Left forelimb (tissue), 1 donor: Measurements from ENCODE around the gene SLC35A2.
A peak's percentile ranks its signal among the peaks of the same experiment; 100 is the strongest.
"Not testable (repeated sequence)": the region's sequence is repeated elsewhere in the genome, so short reads cannot be mapped to it uniquely, and the experiment has no call there.

Source experiments
- DNase-seq: peaks from one replicate; pipeline ENCODE4 v3.0.0-alpha.2; 2018; ENCODE audit warnings: low spot score

The SLC35A2 gene

DNA sequence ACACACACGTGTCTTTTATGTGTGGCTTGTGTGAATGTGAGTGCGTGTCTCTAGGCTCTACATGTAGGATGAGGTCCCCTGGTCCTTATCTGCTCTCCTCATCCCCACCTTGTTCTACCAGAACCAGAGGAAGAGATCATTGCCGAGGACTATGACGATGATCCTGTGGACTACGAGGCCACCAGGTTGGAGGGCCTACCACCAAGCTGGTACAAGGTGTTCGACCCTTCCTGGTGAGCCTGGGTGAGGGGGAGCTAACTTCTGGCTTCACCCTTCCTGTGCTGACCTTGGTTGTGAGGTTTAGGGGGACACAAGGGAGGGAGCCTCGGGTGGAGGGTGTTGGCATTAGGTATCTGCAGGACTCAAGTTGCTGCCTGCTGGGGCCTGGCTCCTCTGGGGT is 10.4 kb downstream of the SLC35A2 start:
- no peak for DNase-seq

DNA sequence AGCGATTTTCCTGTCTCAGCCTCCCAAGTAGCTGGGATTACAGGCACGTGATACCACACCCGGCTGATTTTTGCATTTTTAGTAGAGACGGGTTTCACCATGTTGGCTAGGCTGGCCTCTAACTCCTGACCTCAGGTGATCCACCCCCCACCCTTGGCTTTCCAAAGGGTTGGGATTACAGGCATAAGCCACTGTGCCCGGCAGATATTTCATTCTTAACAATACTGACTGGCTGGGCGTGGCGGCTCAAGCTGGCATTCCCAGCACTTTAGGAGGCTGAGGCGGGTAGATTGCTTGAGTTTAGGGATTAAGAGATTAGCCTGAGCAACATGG is 12.4 kb downstream of the SLC35A2 start:
- no peak for DNase-seq

DNA sequence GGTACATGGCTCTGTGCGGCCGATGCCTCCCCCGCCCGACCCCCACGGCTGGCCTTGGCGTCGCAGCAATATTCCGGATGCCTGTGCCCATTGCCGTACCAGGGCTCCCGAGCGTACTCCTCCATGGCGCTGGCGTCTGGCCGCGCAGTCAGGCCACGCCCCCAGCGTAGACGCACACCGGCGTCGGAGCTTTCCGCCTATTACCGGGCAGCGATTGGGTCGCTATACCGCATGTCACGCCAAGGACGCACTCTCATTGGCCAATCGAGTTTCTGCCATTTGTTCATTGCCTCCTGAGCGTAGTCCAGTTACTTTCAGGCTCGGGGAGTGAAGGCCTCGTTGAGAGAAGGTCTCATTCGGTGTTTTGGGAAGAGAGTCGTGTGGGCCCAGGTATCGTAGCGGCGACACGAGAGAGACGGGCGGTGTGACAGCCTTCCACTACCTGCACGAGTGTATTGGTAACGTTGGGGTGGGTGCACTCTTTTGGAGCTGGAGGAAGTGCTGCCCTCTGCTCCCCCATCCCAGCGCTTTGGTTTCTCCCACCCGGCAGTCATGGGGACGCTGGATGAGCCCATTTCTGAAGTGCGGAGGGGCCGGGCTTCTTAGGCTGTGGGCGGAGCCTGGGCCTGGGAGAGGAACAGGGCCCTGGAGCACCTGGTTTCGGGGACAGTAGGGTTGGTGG is 13.7 kb downstream of the SLC35A2 start, which contains the start of the genes PQBP1 and TIMM17B:
PQBP1 (plus strand) TSS at position 306 of the 682 bp plus-strand sequence. CDS start 580 bp downstream, outside the sequence.
TIMM17B (minus strand) TSS at position 144 of the 682 bp plus-strand sequence; CDS start at position 125, 19 bp downstream.
- peak; percentile 89 for DNase-seq

DNA sequence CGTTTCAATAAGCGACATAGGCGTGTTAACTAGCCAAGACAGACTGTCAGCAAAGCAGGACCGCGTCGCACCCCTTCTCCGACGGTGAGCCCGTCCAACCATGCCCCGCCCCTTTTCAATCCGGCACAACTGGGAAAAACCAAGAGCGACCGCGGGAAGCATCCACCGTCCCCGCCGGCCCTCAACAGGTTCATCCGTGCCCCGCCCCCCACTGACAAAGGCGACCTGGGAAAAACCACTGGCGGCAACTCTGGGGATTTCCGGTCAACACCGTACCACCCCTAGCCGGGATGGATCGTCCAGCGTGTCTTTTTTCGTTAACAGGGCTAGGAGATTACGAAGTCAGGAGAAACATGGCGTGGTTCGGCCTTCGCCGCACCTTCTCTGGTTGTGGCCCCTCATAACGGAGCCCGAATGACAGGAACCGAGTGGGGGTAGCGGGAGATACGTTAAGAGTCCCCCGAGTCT is 14.3 kb downstream of the SLC35A2 start:
- DNase-seq, result peak; percentile 76

DNA sequence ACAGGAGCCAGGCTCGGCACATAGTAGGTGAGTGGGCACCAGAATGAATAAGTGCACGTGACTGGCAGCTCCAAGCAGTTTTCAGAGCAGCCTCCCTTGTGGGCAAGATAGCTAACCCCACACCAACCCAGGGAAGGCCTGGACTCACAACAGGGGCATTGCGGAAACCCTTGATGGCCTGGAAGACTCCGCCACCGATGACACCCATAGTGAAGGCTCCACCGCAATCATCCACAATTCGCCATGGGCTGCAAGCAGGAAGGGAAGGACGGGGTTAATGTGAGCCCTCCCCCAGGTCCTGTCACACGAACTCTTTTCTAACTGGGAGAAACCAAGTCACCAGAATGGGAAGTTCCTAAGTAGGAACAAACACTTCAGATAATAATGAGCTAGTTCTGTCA is 14.8 kb downstream of the SLC35A2 start:
- no peak for DNase-seq

DNA sequence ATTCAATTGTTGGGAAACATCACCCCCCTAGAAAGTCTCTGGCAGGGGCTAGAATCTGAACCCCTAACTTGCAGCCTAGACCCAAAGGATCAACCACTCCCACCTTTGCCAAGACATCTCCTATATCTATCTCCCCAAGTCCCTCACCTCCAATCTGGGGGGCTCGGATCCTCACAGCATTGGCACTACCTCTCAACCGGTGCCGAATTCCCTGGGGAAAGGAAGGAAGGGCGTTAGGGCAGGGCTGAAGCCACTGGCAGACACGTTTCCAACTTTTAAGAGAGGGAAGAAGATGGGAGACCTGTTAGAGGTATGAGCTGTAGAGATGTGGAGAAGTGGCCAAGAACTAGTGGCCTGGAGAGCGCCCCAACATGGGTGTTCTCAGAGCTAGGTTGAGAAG is 16.6 kb downstream of the SLC35A2 start:
- no peak for DNase-seq

DNA sequence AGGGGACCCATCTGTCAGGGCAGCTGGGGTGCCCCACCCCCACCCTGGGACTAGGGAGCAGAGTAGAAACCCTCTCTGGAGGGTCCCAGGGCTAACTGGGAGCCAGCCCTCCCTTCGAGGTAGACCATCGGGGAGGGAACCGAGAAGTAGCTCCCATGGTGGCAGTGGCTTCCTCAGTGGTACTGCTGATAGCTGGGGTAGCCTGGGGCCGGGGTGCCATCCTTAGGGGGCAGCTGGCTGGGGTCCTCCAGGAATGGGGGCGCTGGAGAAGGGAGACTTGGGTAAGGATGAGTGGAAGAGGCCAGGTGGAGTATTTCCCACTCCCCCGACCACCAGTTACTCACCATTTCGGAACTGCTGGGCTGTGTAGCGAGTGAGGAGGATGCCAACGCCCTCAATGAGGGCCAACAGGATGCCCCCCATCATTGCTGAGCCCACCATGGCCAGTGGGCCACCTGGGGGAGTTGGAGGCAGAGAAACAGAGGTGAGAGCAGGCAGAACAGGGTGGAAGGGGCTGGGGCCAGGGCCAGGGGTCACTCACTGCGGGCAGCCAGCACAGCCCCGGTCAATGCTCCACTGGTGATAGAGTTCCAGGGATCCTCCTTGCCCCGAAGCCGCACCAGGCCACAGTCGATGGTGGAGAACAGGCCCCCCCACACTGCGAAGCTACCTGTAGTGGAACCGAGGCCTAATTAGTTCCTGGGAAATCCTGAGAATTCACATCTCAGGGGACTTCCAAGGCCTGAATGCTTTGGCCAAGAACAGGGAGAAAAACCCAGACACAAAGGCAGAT is 17.7 kb downstream of the SLC35A2 start:
- no peak for DNase-seq

DNA sequence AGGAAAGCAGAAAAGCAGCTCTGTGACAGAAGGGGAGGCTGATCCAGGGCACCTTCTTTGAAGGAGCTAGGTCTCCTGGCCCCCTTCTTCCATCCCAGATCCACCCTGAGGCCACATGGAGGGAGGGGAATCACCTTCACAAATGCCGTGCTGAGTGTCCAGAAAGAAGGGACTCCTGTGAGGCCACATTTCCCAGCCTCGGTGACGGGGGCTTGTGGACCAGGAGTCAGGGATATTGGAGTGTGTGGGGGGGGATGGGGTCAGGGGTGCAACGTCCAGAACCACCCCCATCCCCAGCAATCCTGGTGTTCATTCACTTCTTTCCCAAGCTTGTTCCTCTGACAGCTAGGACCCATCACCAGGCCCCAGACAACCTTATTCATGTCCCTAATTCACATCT is 18.6 kb downstream of the SLC35A2 start:
- DNase-seq, result no peak

DNA sequence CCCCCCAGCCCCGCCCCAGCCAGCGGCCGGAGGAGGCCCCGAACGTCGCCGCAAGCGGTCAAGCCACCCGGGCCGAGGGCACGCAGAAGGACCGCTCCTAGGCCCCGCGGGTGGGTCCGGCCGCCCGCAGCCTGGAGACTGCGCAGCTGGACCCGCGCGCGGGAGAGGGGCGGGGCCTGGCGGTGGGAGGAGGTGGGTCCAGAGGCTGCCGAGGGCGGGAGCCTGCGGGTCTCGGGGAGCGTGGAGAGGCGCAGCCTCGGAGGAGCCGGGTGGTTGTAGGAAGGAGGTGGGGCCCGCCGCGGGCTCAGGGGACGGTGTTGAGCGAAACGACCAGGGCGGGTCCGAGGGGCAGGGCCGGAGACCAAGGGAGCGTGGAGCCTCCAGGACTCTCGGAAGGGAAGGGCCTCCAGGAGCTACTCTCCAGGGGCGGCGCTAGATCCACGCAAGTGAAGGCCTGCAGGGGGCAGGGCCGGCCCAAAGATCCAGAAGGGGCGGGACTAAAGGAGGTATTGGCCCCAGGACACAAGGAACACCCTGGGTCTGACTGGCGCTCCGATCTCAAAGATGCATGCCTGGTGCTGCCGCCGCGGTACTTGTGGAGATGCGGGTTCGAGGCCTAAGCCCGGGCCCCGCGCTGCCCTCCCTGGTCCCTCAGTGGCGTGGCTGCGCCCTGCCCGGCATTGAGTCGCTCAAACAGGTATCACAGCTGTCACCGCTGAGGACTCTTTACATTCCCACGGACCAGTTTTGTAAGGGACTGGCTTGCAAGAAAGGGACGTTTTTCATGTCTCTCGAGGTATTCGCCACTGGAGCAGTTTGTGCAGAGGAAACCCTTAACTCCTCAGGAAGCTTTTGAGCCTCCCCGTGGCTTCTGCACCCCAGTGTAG is 19.8 kb downstream of the SLC35A2 start:
- peak; percentile 78 for DNase-seq

DNA sequence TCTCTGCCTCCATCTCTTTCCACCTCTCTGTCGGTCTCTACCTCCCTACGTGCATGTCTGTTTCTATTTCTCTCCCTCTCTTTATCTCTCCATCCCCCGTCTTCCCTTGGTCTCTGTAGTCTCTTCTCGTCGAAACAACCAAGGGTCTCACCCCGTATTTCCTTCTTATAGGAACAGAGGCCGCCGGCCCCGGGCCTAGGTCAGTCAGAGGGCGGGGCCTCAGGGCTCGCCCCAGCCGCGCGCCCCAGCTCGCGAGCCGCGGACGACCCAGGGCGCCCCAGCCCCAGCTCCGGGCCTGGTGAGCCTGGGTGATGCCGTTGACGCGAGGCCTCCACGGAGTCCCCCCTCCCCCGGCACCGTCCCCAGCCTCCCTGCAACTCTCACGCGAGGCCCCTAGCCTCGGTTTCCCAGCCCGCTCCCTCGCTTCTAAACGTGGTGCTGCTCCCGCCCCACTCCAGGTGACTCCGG is 20.5 kb downstream of the SLC35A2 start:
- DNase-seq, result no peak

DNA sequence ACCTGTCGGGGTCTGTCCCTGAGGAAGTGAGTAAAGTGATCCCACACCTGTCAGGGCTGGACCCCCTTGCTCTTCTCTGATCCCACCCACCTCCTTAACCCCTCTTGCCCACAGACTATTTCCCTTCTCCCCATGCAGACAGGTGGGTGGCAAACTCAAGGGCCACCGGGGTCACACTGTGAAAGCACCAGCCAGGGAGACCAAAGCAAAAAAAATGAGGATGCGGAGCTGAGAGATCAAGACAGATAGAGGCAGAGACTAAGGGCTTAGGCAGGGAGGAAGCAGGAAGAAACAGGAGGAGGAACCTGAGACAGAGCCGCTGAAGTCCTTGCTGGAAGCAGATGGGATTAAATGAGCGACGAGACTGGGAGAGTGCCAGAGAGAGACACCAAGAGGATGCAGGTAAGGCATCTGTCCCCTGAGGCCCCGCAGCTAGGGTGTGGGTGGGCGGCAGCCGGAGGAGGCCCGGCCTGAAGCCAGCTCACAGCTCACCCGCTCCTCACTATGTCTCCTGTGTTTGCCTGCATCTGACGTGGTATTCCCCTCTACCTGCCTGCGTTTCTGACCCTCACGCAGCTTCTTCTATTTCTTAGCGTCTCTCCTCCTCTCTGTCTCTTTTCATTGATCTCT is 21.0 kb downstream of the SLC35A2 start:
- DNase-seq, result no peak

DNA sequence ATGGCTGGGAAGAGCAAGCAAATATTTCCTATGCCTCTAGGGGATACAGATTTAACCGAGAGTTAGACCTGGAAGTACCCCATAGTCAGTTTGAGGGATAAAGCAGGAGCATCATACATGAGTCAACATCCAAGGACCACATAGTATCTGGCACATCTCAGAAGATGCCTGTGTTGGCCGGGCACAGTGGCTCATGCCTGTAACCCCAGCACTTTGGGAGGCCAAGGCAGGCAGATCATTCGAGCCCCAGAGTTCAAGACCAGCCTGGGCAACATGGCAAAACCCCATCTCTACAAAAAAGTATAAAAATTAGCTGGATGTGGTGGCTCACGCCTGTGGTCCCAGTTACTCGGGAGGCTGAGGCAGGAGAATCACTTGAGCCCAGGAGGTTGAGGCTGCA is 24.9 kb downstream of the SLC35A2 start:
- DNase-seq, result not testable (repeated sequence)

DNA sequence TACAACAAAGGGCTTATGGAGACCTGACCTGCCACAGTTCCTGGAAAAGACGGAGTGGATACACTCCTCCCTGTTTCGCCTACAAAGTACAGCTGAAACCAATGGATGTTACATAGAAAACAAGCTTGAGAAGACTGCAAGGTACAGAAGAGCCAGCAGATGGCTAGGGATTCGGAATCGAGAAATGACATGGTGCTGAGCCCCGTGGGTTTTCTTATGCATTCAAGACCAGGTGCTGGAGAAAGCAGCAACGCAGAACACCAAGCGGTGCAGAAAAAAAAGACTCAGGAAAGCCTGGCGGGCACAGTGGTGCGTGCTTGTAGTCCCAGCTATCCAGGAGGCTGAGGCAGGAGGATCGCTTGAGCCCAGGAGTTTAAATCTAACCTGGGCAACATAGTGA is 27.7 kb downstream of the SLC35A2 start:
- DNase-seq, result no peak

DNA sequence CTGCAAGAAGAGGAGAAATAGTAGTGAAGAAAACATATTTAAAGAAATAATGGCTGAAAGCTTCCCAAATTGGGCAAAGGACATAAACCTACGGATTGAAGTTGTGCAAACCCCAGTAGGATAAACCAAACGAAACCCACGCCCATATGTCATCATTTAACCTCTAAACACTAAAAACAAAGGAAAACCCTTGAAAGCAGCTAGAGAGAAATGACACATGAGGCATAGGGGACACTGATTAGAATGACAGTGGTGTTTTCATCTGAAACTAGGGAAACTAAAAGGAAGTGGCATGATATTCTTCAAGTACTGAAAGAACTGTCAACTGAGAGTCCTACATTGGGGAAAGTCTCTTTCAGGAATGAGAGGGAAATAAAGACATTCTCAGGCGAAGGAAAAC is 34.5 kb downstream of the SLC35A2 start:
- not testable (repeated sequence) for DNase-seq

DNA sequence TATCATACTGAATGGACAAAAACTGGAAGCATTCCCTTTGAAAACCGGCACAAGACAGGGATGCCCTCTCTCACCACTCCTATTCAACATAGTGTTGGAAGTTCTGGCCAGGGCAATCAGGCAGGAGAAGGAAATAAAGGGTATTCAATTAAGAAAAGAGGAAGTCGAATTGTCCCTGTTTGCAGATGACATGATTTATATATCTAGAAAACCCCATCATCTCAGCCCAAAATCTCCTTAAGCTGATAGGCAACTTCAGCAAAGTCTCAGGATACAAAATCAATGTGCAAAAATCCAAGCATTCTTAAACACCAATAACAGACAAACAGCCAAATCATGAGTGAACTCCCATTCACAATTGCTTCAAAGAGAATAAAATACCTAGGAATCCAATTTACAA is 39.4 kb downstream of the SLC35A2 start:
- DNase-seq, result not testable (repeated sequence)

DNA sequence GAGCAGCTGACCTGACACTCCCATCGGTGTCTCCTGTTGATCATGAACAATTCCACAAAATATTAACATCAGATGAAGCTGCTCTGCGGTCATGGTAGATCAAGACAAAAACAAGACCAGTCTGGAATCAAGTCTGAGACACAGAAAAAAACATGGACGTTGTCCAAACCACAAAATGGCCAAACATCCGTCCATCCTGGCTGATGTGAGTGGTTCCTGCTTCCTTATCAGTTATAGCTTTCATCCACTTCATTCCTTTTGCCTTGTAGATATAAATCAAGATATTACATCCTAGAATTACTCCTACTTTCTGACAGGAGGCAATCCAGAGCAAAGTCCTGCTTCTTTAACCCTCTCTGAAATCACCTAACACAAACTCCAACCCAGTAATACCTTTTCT is 47.2 kb downstream of the SLC35A2 start:
- DNase-seq, result no peak

DNA sequence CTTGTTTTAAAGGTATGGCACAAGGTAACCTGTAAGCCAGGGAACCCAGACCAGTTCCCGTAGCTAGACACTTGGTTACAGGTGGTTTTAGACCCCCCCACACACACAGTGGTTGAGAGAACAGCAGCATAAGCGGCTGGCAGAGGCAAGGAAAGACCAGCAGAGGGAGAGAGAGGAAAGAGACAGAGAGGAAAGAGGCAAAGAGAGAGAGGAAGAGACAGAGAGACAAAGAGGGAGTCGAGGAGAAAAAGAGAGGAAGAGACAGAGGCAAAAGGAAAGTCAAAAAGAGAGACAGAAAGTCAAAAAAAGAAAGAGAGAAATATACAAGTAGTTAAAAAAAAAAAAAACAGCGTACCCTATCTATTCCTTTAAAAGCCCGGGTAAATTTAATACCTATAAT is 56.5 kb downstream of the SLC35A2 start:
- no peak for DNase-seq

DNA sequence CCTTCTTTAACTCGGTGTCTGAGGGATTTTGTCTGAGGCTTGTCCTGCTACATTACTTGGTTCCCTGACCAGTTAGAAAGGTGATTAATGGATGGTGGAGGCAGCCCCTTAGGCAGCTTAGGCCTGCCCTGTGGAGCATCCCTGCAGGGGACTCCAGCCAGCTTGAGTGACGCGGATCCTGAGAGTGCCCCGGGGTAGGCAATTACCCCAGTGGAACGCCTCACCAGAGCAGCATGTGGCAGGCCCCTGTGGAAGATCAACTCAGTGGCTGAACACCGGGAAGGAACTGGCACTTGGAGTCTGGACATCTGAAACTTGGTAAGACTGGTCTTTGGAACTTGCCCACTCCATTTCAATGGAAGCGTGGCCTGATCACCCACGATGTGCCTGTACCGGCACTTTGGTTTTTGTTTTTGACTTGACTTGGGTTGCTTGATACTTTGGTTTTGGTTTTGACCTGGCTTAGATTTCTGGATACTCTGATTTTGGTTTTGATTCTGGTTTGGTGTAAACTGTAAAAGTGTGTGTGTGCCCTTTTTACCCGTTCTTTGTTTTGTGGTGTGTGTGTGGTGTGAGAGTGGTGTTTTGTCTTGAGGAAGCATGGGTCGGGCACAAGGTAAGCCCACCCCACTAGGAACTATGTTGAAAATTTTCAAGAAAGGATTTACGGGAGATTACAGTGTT is 57.2 kb downstream of the SLC35A2 start:
- DNase-seq, result not testable (repeated sequence)

DNA sequence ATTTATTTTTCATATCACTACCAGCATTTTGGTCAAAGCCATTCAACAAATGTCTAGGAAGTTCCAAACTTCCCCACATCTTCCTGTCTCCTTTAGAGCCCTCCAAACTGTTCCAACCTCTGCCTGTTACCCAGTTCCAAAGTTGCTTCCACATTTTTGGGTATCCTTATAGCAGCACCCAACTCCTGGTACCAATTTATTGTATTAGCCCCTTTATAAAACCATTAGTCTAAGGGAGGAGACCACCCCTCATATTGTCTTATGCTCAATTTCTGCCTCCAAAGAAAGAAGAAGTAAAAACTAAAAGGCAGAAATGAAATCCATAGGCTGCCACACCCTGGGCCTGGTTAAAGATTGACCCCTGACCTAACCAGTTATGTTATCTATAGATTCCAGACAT is 58.0 kb downstream of the SLC35A2 start:
- not testable (repeated sequence) for DNase-seq
